ENCODE results near the gene STN1.

STN1 gene

GRCh38 chr10:103923502-103923901, 5.5 kb upstream of the STN1 start:
- Histone ChIP-seq H4K20me1 (ENCODE audit: insufficient read depth, low read length) (no peaks in the 10 kb centered on the region), H2AFZ (ENCODE audit: low read length) (no peak overlapping the region), H3K36me3 (ENCODE audit: insufficient read depth, low read length) (no peaks in the 10 kb centered on the region), H3K4me2 (ENCODE audit: low read length) (no peak overlapping the region), H3K27ac (ENCODE audit: low read depth, low read length, poor library complexity, severe bottlenecking) (no peak overlapping the region), H3K9ac (ENCODE audit: low read length) (no peak overlapping the region), H3K4me1 (ENCODE audit: insufficient read depth, low read length, severe bottlenecking) (peaks cover 12% of the 10 kb centered on the region), H3K4me3 (ENCODE audit: low read depth, low read length, poor library complexity, severe bottlenecking) (no peak overlapping the region), H3K9me2 (ENCODE audit: low read depth, low read length) (no peaks in the 10 kb centered on the region), H3K27me3 (ENCODE audit: insufficient read depth, low read length) (no peaks in the 10 kb centered on the region), H3F3A (ENCODE audit: insufficient read depth, low read length) (no peaks in the 10 kb centered on the region), H3K79me2 (ENCODE audit: insufficient read depth, low read length) (no peaks in the 10 kb centered on the region), H3K9me3 (ENCODE audit: low read length) (no peaks in the 10 kb centered on the region)
- no peak for TF ChIP-seq EZH2 (IDR thresholded peaks at IDR 0.05; ENCODE audit: borderline replicate concordance, low read length)
- TF ChIP-seq, protein P1, sequence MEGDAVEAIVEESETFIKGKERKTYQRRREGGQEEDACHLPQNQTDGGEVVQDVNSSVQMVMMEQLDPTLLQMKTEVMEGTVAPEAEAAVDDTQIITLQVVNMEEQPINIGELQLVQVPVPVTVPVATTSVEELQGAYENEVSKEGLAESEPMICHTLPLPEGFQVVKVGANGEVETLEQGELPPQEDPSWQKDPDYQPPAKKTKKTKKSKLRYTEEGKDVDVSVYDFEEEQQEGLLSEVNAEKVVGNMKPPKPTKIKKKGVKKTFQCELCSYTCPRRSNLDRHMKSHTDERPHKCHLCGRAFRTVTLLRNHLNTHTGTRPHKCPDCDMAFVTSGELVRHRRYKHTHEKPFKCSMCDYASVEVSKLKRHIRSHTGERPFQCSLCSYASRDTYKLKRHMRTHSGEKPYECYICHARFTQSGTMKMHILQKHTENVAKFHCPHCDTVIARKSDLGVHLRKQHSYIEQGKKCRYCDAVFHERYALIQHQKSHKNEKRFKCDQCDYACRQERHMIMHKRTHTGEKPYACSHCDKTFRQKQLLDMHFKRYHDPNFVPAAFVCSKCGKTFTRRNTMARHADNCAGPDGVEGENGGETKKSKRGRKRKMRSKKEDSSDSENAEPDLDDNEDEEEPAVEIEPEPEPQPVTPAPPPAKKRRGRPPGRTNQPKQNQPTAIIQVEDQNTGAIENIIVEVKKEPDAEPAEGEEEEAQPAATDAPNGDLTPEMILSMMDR (IDR thresholded peaks at IDR 0.05; ENCODE audit: low read length), result no peak

GRCh38 chr10:103922659-103923058, 4.7 kb upstream of the STN1 start:
- Histone ChIP-seq H4K20me1 (ENCODE audit: insufficient read depth, low read length) (no peaks in the 10 kb centered on the region), H3K4me3 (ENCODE audit: low read depth, low read length, poor library complexity, severe bottlenecking) (no peak overlapping the region), H3K27ac (ENCODE audit: low read depth, low read length, poor library complexity, severe bottlenecking) (no peak overlapping the region), H3K9me2 (ENCODE audit: low read depth, low read length) (no peaks in the 10 kb centered on the region), H3K36me3 (ENCODE audit: insufficient read depth, low read length) (no peaks in the 10 kb centered on the region), H2AFZ (ENCODE audit: low read length) (no peak overlapping the region), H3K4me1 (ENCODE audit: insufficient read depth, low read length, severe bottlenecking) (peaks cover 14% of the 10 kb centered on the region), H3F3A (ENCODE audit: insufficient read depth, low read length) (no peaks in the 10 kb centered on the region), H3K9me3 (ENCODE audit: low read length) (no peaks in the 10 kb centered on the region), H3K9ac (ENCODE audit: low read length) (no peak overlapping the region), H3K4me2 (ENCODE audit: low read length) (no peak overlapping the region), H3K79me2 (ENCODE audit: insufficient read depth, low read length) (no peaks in the 10 kb centered on the region), H3K27me3 (ENCODE audit: insufficient read depth, low read length) (no peaks in the 10 kb centered on the region)
- TF ChIP-seq, protein P1 (IDR thresholded peaks at IDR 0.05; ENCODE audit: low read length), result no peak
- TF ChIP-seq EZH2 (IDR thresholded peaks at IDR 0.05; ENCODE audit: borderline replicate concordance, low read length), result no peak

DNA sequence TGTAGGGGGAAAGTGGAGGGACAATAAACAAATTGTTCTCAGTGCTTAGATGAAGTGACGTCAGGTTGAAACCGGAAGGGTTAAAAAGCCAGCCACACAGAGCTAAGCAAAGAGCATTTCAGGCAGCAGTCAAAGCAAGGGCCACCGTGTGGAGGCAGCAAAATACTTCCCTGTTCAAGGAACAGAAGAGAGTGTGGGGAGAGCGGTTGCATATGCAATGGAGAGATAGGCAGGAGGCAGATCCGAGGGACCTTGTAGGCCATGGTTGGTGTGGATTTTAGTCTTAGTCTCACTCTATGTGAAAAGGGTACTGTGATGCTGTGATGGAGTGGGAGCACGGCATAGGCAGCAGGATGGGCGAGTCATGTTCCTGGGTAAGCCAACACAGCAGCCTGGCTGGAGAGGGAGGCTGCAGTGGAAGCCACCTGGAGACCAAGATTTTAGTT, 3.8 kb upstream of the STN1 start:
- no peak overlapping the region for H3K27ac ChIP-seq (ENCODE audit: low read depth, low read length, poor library complexity, severe bottlenecking)
- H3K4me1 ChIP-seq (ENCODE audit: insufficient read depth, low read length, severe bottlenecking), result peaks cover 23% of the 10 kb centered on the region
- no peaks in the 10 kb centered on the region for H4K20me1 ChIP-seq (ENCODE audit: insufficient read depth, low read length)
- H3K4me2 ChIP-seq (ENCODE audit: low read length), result peak overlapping the region; percentile 42; the same call in 1 of the 2 replicates
- no peaks in the 10 kb centered on the region for H3K9me2 ChIP-seq (ENCODE audit: low read depth, low read length)
- TF ChIP-seq, protein P1 (IDR thresholded peaks at IDR 0.05; ENCODE audit: low read length), result 0 out of 2 replicates have a peak, but pooled peaks have one; percentile 22
- no peak for TF ChIP-seq EZH2 (IDR thresholded peaks at IDR 0.05; ENCODE audit: borderline replicate concordance, low read length)
- H3K79me2 ChIP-seq (ENCODE audit: insufficient read depth, low read length), result no peaks in the 10 kb centered on the region
- H3K36me3 ChIP-seq (ENCODE audit: insufficient read depth, low read length), result no peaks in the 10 kb centered on the region
- no peaks in the 10 kb centered on the region for H3F3A ChIP-seq (ENCODE audit: insufficient read depth, low read length)
- H3K9ac ChIP-seq (ENCODE audit: low read length), result no peak overlapping the region
- H2AFZ ChIP-seq (ENCODE audit: low read length), result peak overlapping the region; percentile 91; the same call in 1 of the 2 replicates
- H3K9me3 ChIP-seq (ENCODE audit: low read length), result no peaks in the 10 kb centered on the region
- H3K27me3 ChIP-seq (ENCODE audit: insufficient read depth, low read length), result no peaks in the 10 kb centered on the region
- no peak overlapping the region for H3K4me3 ChIP-seq (ENCODE audit: low read depth, low read length, poor library complexity, severe bottlenecking)

Measured in OCI-LY1 (cell line).